GM06990 (cell line): ENCODE data around the gene STK10.
"Not testable (repeated sequence)": the region's sequence is repeated elsewhere in the genome, so short reads cannot be mapped to it uniquely, and the experiment has no call there.

Experiments
- DNase-seq: peaks from one replicate; pipeline ENCODE4 v3.0.0-alpha.2; 2011; ENCODE audit not compliant: insufficient read length; ENCODE audit errors: extremely low read depth
- H3K27me3 ChIP-seq: replicated peaks from 2 replicates; pipeline ENCODE4 v1.6.0; 2011; ENCODE audit warnings: low read length; ENCODE audit not compliant: control insufficient read depth, insufficient read depth
- H3K36me3 ChIP-seq: 2 replicates; pipeline ENCODE4 v1.5.1; 2011; ENCODE audit warnings: low read length; ENCODE audit not compliant: control insufficient read depth, insufficient read depth
- H3K4me3 ChIP-seq: replicated peaks from 2 replicates; pipeline ENCODE4 v1.5.1; 2011; ENCODE audit warnings: low read depth, mild to moderate bottlenecking, control low read depth, low read length
- TF ChIP-seq, protein P1 (sequence below): IDR thresholded peaks from 2 replicates; pipeline ENCODE4 v1.5.1; 2011; ENCODE audit warnings: low read length, control low read depth, mild to moderate bottlenecking, inconsistent platforms; ENCODE audit not compliant: insufficient read depth, poor library complexity, severe bottlenecking

The STK10 gene

DNA sequence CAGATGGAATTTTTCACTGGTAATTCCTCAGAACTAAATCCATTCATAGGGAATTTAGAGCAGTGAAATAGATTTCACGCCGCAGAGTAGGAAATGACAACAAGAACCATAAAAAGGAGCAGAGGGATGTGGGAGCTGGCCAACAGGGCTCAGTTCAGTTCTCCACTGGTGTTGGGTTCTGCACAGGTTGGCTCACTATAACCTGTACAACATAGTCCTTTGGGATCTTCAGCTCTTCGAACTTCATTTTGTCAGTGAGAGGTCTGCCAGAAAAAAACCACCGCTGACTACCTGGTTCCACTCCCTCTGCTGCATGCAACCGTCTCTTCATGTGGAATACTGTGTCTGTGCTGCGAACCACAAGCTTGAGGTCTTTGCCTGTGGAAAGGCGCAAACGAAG is 23.7 kb upstream of the STK10 start:
- H3K27me3 ChIP-seq: no peaks in the 10 kb centered on the region
- TF ChIP-seq, protein P1, sequence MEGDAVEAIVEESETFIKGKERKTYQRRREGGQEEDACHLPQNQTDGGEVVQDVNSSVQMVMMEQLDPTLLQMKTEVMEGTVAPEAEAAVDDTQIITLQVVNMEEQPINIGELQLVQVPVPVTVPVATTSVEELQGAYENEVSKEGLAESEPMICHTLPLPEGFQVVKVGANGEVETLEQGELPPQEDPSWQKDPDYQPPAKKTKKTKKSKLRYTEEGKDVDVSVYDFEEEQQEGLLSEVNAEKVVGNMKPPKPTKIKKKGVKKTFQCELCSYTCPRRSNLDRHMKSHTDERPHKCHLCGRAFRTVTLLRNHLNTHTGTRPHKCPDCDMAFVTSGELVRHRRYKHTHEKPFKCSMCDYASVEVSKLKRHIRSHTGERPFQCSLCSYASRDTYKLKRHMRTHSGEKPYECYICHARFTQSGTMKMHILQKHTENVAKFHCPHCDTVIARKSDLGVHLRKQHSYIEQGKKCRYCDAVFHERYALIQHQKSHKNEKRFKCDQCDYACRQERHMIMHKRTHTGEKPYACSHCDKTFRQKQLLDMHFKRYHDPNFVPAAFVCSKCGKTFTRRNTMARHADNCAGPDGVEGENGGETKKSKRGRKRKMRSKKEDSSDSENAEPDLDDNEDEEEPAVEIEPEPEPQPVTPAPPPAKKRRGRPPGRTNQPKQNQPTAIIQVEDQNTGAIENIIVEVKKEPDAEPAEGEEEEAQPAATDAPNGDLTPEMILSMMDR: no peak
- no peak for DNase-seq
- no peak overlapping the region for H3K4me3 ChIP-seq
- H3K36me3 ChIP-seq: peaks cover 10% of the 10 kb centered on the region

DNA sequence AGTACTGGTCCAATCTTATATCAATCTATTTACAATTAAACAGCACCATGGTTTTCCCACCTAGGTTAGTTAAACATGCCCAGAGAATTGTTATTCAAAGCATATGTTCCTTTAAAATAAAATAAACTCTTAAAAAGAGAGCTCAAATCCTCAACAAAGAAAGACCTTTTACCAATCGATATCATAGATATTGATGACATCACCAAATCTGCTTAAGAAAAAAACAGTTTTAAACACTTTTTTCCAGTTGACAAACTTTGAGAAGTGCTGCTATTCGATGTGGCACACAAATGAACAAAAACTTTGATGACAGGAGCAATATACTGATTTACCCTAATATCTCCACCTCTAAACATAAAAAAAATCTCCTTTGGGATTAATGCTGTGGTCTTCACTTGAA is 21.7 kb upstream of the STK10 start:
- DNase-seq: no peak
- H3K4me3 ChIP-seq: no peak overlapping the region
- H3K36me3 ChIP-seq: peaks cover 7% of the 10 kb centered on the region
- no peaks in the 10 kb centered on the region for H3K27me3 ChIP-seq
- TF ChIP-seq, protein P1: no peak

DNA sequence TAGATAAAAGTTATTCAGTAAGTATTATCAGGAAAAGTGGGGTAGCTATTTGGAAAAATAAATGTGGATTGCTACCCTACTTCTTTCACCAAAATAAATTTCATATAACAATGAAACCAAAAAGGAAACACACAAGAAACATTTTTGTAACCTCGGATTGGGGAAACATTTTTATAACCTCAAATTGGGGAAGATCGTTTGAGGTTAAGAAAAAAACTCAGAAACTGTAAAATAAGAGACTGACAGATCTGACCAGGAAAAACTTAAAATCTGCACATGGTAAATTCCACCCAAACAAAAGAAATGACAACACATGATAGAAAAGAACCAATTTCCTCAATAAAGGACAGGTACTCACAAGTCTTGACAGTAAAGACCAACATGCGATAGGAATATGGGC is 19.5 kb upstream of the STK10 start:
- TF ChIP-seq, protein P1: no peak
- Histone ChIP-seq H3K36me3 (peaks cover 7% of the 10 kb centered on the region), H3K4me3 (no peak overlapping the region), H3K27me3 (no peaks in the 10 kb centered on the region)
- DNase-seq: no peak

DNA sequence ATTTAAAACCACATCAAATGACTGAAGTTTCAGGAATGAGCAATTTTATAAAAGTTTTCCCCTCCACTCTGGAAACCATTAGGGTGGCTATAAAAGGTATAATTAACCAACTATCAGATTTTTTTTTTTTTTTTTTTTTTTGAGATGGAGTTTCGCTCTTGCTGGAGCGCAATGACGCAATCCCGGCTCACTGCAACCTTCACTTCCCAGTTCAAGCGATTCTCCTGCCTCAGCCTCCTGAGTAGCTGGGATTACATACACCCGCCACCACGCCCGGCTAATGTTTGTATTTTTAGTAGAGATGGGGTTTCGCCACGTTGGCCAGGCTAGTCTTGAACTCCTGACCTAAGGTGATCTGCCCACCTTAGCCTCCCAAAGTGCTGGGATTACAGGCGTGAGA is 18.0 kb upstream of the STK10 start:
- not testable (repeated sequence) for H3K36me3 ChIP-seq, H3K27me3 ChIP-seq, H3K4me3 ChIP-seq, DNase-seq

DNA sequence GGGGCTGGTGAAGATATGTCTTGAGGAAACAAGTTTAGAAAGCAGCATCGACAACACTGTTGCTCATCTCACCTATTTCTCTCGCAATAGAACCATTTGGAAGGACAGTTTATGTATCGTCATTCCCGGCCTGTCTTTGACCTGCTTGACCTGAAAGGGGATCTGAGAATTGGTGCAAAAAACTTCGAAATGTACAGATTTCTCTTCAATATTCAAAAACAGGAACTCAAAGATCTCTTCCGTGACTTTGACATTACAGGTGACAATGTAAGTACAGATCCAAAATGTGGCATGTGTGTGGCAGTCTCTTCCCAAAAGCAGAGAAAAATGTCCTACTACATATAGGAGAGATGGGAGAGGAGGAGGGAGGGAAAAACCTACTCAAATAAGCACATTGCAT is 12.5 kb upstream of the STK10 start:
- DNase-seq: no peak
- Histone ChIP-seq H3K27me3 (no peaks in the 10 kb centered on the region), H3K4me3 (no peak overlapping the region), H3K36me3 (no peaks in the 10 kb centered on the region; the same call in 1 of the 2 replicates)
- TF ChIP-seq, protein P1: no peak

DNA sequence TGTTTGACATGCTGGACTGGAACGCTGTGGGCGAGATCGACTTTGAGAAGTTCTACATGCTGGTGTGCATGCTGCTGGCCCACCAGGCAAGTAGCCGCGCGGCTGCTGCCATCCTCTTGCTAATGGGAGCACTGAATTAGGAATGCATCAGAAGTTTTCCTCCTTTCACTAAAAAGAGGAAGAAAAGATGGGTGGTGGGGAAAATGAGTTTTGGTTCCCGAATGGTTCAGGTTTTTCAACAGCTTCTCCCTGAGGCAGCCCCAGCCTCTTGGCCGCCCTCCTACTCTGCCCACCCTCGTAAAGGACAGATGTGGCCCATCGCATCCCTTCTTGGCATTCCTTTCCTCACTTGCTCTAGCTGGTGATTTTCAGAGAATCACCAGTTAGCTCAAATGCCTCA is 11.4 kb upstream of the STK10 start:
- DNase-seq: no peak
- Histone ChIP-seq H3K27me3 (no peaks in the 10 kb centered on the region), H3K4me3 (no peak overlapping the region), H3K36me3 (no peaks in the 10 kb centered on the region; the same call in 1 of the 2 replicates)
- TF ChIP-seq, protein P1: no peak

DNA sequence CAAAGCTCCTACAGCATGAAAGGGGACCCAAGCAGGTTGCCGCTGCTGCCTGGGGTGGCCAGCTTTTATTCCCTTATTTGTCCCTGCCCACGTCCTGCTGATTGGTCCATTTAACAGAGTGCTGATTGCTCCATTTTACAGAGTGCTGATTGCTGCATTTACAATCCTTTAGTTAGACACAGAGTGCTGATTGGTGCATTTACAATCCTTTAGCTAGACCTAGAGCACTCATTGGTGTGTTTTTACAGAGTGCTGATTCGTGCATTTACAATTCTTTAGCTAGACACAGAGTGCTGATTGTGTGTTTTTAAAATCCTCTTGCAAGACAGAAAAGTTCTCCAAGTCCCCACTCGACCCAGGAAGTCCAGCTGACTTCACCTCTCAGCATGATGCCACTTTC is 9.8 kb upstream of the STK10 start:
- DNase-seq, H3K27me3 ChIP-seq, H3K36me3 ChIP-seq, H3K4me3 ChIP-seq: not testable (repeated sequence)
